HepG2 (cell line): ENCODE results near the gene RAPSN. TPM values are rescaled to one million over a fixed set of nuclear protein-coding genes. Genes with fewer than 3 reads are reported as not detected.

ENCODE experiments used
- ATAC-seq: fragments of 200-7000 bp; cut with Tn5 transposase; 3 replicates; pipeline ENCODE4 v1.9.1; 2020; ENCODE audit warnings: mild to moderate bottlenecking, moderate library complexity
- BruUV-seq: library from RNA; stranded (reverse); fragments of 400-500 nt; replicated peaks from 2 replicates; lab custom pipeline; 2021; lab: Mats Ljungman, UMichigan
- CTCF ChIA-PET: fragments of 300-600 bp; formaldehyde crosslinking; extraction: SDS; loops from one replicate; lab custom pipeline; 2021; ENCODE audit warnings: low total read pairs, inconsistent platforms, low intra/inter-chr PET ratio; lab: Yijun Ruan, JAX
- POLR2A ChIA-PET: fragments of 350-600 bp; sonication (Branson Sonifier 250); formaldehyde crosslinking; loops from one replicate; lab custom pipeline; 2020; ENCODE audit warnings: antibody characterized with exemption, inconsistent platforms; lab: Yijun Ruan, JAX
- DNase-seq: peaks from one replicate; pipeline ENCODE4 v3.0.0-alpha.2; 2015; ENCODE audit warnings: low spot score
- FAIRE-seq: peaks from 3 replicates; lab custom pipeline; 2011; peaks lifted over from hg19 to GRCh38; lab: Jason Lieb, UNC
- H2AFZ ChIP-seq: one replicate; pipeline ENCODE4 v1.6.1; 2011; ENCODE audit warnings: low read length, inconsistent platforms
- H3K27ac ChIP-seq: fragments of 300-600 bp; 3 replicates; pipeline ENCODE4 v1.8.0; 2011; ENCODE audit warnings: mixed run types, mild to moderate bottlenecking, mixed read lengths, low read length, inconsistent platforms; ENCODE audit not compliant: insufficient read depth; ENCODE audit errors: extremely low read length
- H3K27me3 ChIP-seq, 2 experiments: fragments of 200-600 bp in 1 of 2; 2 replicates in 1 of 2; 3 replicates in 1 of 2; pipeline versions ENCODE4 v1.6.0 to v1.8.0; 2011; ENCODE audit warnings: low read length in 2 of 2, mild to moderate bottlenecking in 2 of 2, moderate library complexity in 2 of 2, inconsistent platforms in 1 of 2; ENCODE audit not compliant: insufficient read depth in 2 of 2, control insufficient read depth in 1 of 2
- H3K36me3 ChIP-seq, 2 experiments: fragments of 200-600 bp in 1 of 2; replicated peaks in 1 of 2; 2 replicates in 1 of 2; 3 replicates in 1 of 2; pipeline versions ENCODE4 v1.5.1 to v1.8.0; 2011; ENCODE audit warnings: low read length in 2 of 2, inconsistent platforms in 1 of 2; ENCODE audit not compliant: insufficient read depth in 2 of 2, control insufficient read depth in 1 of 2
- H3K4me1 ChIP-seq: 2 replicates; pipeline ENCODE4 v1.5.1; 2012; ENCODE audit warnings: low read length, inconsistent platforms; ENCODE audit not compliant: insufficient read depth
- H3K4me2 ChIP-seq: 2 replicates; pipeline ENCODE4 v1.6.0; 2011; ENCODE audit warnings: low read depth, low read length, inconsistent platforms
- H3K4me3 ChIP-seq, 3 experiments: fragments of 200-600 bp in 1 of 3; sonication (generic), shearing (Covaris generic) in 1 of 3; replicated peaks in 1 of 3; 2 replicates each; pipeline ENCODE4 v1.5.1; 2011 to 2016; ENCODE audit warnings: low read length in 3 of 3, inconsistent platforms in 2 of 3, low read depth in 2 of 3, mild to moderate bottlenecking in 2 of 3, control low read depth in 1 of 3, mixed read lengths in 1 of 3; ENCODE audit not compliant: insufficient read depth in 1 of 3
- H3K79me2 ChIP-seq: one replicate; pipeline ENCODE4 v1.6.1; 2011; ENCODE audit warnings: low read length, inconsistent platforms; ENCODE audit not compliant: insufficient read depth
- H3K9ac ChIP-seq: 2 replicates; pipeline ENCODE4 v1.6.0; 2011; ENCODE audit warnings: mild to moderate bottlenecking, low read depth, low read length, inconsistent platforms; ENCODE audit not compliant: insufficient read depth
- H3K9me3 ChIP-seq: 2 replicates; pipeline ENCODE4 v1.5.1; 2012; ENCODE audit warnings: mild to moderate bottlenecking, low read length
- H4K20me1 ChIP-seq: 2 replicates; pipeline ENCODE4 v1.6.0; 2011; ENCODE audit warnings: inconsistent platforms, mild to moderate bottlenecking, low read length, moderate library complexity; ENCODE audit not compliant: insufficient read depth
- KDM5A ChIP-seq: fragments of 200-600 bp; sonication (generic); IDR thresholded peaks from 2 replicates; pipeline ENCODE4 v1.7.0; 2018; ENCODE audit warnings: antibody characterized with exemption, mild to moderate bottlenecking, low read length, borderline replicate concordance
- KDM6A ChIP-seq: IDR thresholded peaks from 2 replicates; pipeline ENCODE4 v1.6.1; 2016; ENCODE audit warnings: low read depth
- MAFK ChIP-seq, 2 experiments: IDR thresholded peaks in 1 of 2; conservative IDR thresholded peaks in 1 of 2; 2 replicates each; pipeline ENCODE4 v1.6.1; 2011; ENCODE audit warnings: improper control_type of control experiment in 2 of 2, low read length in 2 of 2
- NR2C2 ChIP-seq: sonication (generic); formaldehyde crosslinking; IDR thresholded peaks from 2 replicates; pipeline ENCODE4 v1.4.0; 2020; ENCODE audit warnings: missing genetic modification reagents, mild to moderate bottlenecking, moderate library complexity, borderline replicate concordance
- PITX1 ChIP-seq: sonication (generic); formaldehyde crosslinking; IDR thresholded peaks from 2 replicates; pipeline ENCODE4 v1.5.1; 2020; ENCODE audit warnings: mild to moderate bottlenecking, missing genetic modification reagents
- ZNF317 ChIP-seq: sonication (generic); formaldehyde crosslinking; IDR thresholded peaks from 2 replicates; pipeline ENCODE4 v1.5.0; 2020; ENCODE audit warnings: mild to moderate bottlenecking, missing genetic modification reagents
- ZNF34 ChIP-seq: sonication (generic); formaldehyde crosslinking; IDR thresholded peaks from 2 replicates; pipeline ENCODE4 v1.4.0; 2020; ENCODE audit warnings: mild to moderate bottlenecking, missing genetic modification reagents, borderline replicate concordance
- ZNF350 ChIP-seq: sonication (generic); formaldehyde crosslinking; IDR thresholded peaks from 2 replicates; pipeline ENCODE4 v1.4.0; 2020; ENCODE audit warnings: mild to moderate bottlenecking, low read depth, missing genetic modification reagents, borderline replicate concordance
- ZNF83 ChIP-seq: sonication (generic); formaldehyde crosslinking; IDR thresholded peaks from 2 replicates; pipeline ENCODE4 v1.4.0; 2020; ENCODE audit warnings: missing genetic modification reagents, mild to moderate bottlenecking, borderline replicate concordance
- WGBS: methylation state at CpG from one replicate; pipeline ENCODE4 v1.1.6; 2017; ENCODE audit warnings: low lambda C conversion rate; 5-methylcytosine and 5-hydroxymethylcytosine counted together
- in situ Hi-C: cut with HindIII; loops from 2 replicates; pipeline ENCODE4 v1.10.0; 2017; ENCODE audit warnings: low pct_unique_long_range_greater_than_20kb; ENCODE audit not compliant: extremely low pct_ligation_motif_present
- intact Hi-C: fragments of 100-400 bp; cut with micrococcal nuclease; formaldehyde crosslinking; loops from one replicate; pipeline ENCODE4 v1.10.0; 2022; ENCODE audit not compliant: unreplicated experiment
- polyA plus RNA-seq, 8 experiments: library from polyadenylated mRNA; depleted of rRNA in 3 of 8; stranded (reverse) in 7 of 8; unstranded in 1 of 8; fragments of >200 nt; fragmentation: Illumina TruSeq in 4 of 8; extraction: Trizol in 4 of 8; gene quantifications; 2 replicates each; pipeline versions ENCODE4 v1.2.1 to v1.2.3, GENCODE V29; 2011 to 2016; ENCODE audit warnings: low read depth in 4 of 8, missing spikeins in 1 of 8, mixed read lengths in 1 of 8; ENCODE audit not compliant: insufficient read depth in 1 of 8
- total RNA-seq, 5 experiments: library from RNA; depleted of rRNA; stranded (reverse); fragments of >200 nt; fragmentation: Illumina TruSeq; extraction: Trizol; gene quantifications; 2 replicates each; pipeline ENCODE4 v1.2.3, GENCODE V29; 2016; ENCODE audit warnings: low read depth in 1 of 5
- TF ChIP-seq, protein P1 (sequence below): sonication (generic); formaldehyde crosslinking; IDR thresholded peaks from 2 replicates; pipeline ENCODE4 v1.4.0; 2020; ENCODE audit warnings: mild to moderate bottlenecking, missing genetic modification reagents, borderline replicate concordance
- TF ChIP-seq, protein P2 (sequence below): sonication (generic); formaldehyde crosslinking; IDR thresholded peaks from 2 replicates; pipeline ENCODE4 v1.4.0; 2020; ENCODE audit warnings: mild to moderate bottlenecking, low read depth, missing genetic modification reagents
- TF ChIP-seq, protein P3 (sequence below): sonication (generic); formaldehyde crosslinking; conservative IDR thresholded peaks from 2 replicates; pipeline ENCODE4 v1.4.0; 2020; ENCODE audit warnings: missing genetic modification reagents

RAPSN gene
- total and polyA plus RNA-seq, 2 of the 13 experiments (the other 11 are each of a cell fraction or from before 2014, with no cell fraction given): 0.15 to 1.2 TPM

- H3K9me3 ChIP-seq: no peaks in the 10 kb centered on the region
- no peaks in the 10 kb centered on the region for H3K27me3 ChIP-seq
- no TSS peak for BruUV-seq
- TF ChIP-seq MAFK (conservative IDR thresholded peaks at IDR 0.05 in 1 of 2, IDR thresholded peaks at IDR 0.05 in 1 of 2; ENCODE audit: low read length in 2 of 2): peak in 1 of 2 experiments; percentile 17; a peak in 1 of 4 replicates
- TF ChIP-seq KDM6A (CRISPR knock-in tag): no peak
- TF ChIP-seq KDM5A: no peak
- no peak for TF ChIP-seq PITX1 (CRISPR knock-in tag)
- CTCF ChIA-PET: no interaction called here
- H4K20me1 ChIP-seq: peaks cover 23% of the 10 kb centered on the region
- peaks cover 26% of the 10 kb centered on the region for H3K79me2 ChIP-seq
- no peak overlapping the region for H3K27ac ChIP-seq
- ATAC-seq (no peak), FAIRE-seq (peak; percentile 59), DNase-seq (no peak)
- intact Hi-C loops: loop anchor here (5.0 kb wide), 1 partner anchor 63 kb away; the partner anchor contains the start of gene CELF1
- no peak overlapping the region for H3K4me3 ChIP-seq
- H3K4me1 ChIP-seq: peaks cover 29% of the 10 kb centered on the region
- peaks cover 8 to 36% of the 10 kb centered on the region in 2 experiments for H3K36me3 ChIP-seq
- no peak overlapping the region for H2AFZ ChIP-seq
- in situ Hi-C loops: no loop called here
- no peak overlapping the region for H3K4me2 ChIP-seq
- 83% methylated on average over 2 of the region's 2 CpGs for WGBS
- POLR2A ChIA-PET: interaction anchor here (0.6 kb wide), 1 partner anchor 39 kb away, joined by 3 read pairs; no protein-coding TSS in a partner anchor
- H3K9ac ChIP-seq: no peak overlapping the region
Measured at GRCh38 chr11:47489395-47489755, 40.4 kb upstream of the RAPSN start.

DNA sequence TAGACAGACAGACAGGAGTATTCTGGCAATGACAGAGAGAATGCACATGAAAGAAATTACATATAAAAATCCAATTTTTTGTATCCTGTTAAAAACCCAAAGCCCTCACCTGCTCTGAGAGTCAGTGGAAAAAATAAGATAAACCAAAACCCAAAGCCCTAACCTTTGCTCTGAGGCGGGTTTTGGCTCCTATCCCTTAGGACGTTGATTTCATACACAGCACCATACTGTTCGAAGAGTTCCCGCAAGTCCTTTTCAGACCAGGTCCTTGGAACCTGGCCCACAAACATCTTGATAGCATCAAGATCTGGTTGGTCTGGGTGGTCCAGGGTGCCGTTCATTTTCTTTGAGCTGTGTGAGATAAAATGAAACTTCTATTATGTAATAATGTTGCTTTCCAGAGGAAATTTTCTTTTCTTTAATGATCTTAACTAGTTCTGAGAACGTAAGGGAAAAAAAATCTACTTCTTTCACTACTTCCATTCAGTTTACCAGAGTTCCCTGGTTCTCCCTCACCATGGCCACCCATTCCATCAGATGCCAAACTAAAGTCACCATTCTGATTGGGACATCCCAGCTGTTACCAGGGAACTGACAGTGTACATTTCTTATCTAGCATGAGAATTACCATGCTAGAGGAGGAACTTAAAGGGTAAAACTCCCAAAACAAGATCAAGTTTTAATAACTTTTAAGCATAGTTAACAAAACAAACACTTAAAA, 39.9 kb upstream of the RAPSN start:
- H3K36me3 ChIP-seq: peaks cover 8 to 41% of the 10 kb centered on the region in 2 experiments
- CTCF ChIA-PET: no interaction called here
- H3K9ac ChIP-seq: no peak overlapping the region
- no peak overlapping the region for H2AFZ ChIP-seq
- H3K9me3 ChIP-seq: no peaks in the 10 kb centered on the region
- H4K20me1 ChIP-seq: peaks cover 23% of the 10 kb centered on the region
- no peak overlapping the region for H3K4me3 ChIP-seq
- H3K79me2 ChIP-seq: peaks cover 21% of the 10 kb centered on the region
- ATAC-seq (peak; percentile 41; the same call in 2 of the 3 replicates), FAIRE-seq (no peak), DNase-seq (no peak)
- no peak for TF ChIP-seq NR2C2 (CRISPR knock-in tag)
- TF ChIP-seq ZNF317 (CRISPR knock-in tag): no peak
- TF ChIP-seq, protein P1, sequence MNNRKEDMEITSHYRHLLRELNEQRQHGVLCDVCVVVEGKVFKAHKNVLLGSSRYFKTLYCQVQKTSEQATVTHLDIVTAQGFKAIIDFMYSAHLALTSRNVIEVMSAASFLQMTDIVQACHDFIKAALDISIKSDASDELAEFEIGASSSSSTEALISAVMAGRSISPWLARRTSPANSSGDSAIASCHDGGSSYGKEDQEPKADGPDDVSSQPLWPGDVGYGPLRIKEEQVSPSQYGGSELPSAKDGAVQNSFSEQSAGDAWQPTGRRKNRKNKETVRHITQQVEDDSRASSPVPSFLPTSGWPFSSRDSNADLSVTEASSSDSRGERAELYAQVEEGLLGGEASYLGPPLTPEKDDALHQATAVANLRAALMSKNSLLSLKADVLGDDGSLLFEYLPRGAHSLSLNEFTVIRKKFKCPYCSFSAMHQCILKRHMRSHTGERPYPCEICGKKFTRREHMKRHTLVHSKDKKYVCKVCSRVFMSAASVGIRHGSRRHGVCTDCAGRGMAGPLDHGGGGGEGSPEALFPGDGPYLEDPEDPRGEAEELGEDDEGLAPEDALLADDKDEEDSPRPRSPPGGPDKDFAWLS (CRISPR knock-in tag): no peak
- TF ChIP-seq ZNF350 (CRISPR knock-in tag): no peak
- TF ChIP-seq, protein P2, sequence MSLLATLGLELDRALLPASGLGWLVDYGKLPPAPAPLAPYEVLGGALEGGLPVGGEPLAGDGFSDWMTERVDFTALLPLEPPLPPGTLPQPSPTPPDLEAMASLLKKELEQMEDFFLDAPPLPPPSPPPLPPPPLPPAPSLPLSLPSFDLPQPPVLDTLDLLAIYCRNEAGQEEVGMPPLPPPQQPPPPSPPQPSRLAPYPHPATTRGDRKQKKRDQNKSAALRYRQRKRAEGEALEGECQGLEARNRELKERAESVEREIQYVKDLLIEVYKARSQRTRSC (CRISPR knock-in tag): no peak
- no peak for TF ChIP-seq ZNF34 (CRISPR knock-in tag)
- no peak for TF ChIP-seq ZNF83 (CRISPR knock-in tag)
- TF ChIP-seq, protein P3, sequence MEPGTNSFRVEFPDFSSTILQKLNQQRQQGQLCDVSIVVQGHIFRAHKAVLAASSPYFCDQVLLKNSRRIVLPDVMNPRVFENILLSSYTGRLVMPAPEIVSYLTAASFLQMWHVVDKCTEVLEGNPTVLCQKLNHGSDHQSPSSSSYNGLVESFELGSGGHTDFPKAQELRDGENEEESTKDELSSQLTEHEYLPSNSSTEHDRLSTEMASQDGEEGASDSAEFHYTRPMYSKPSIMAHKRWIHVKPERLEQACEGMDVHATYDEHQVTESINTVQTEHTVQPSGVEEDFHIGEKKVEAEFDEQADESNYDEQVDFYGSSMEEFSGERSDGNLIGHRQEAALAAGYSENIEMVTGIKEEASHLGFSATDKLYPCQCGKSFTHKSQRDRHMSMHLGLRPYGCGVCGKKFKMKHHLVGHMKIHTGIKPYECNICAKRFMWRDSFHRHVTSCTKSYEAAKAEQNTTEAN: no peak
- intact Hi-C loops (loop anchor here (5.0 kb wide), 1 partner anchor 63 kb away; the partner anchor contains the start of gene CELF1), in situ Hi-C loops (no loop called here)
- no peak overlapping the region for H3K4me2 ChIP-seq
- peaks cover 29% of the 10 kb centered on the region for H3K4me1 ChIP-seq
- H3K27ac ChIP-seq: peak overlapping the region; percentile 12
- POLR2A ChIA-PET: interaction anchor here (0.6 to 1.0 kb wide), 2 partner anchors 35 to 40 kb away, joined by 3 to 4 read pairs; no protein-coding TSS in a partner anchor
- H3K27me3 ChIP-seq: no peaks in the 10 kb centered on the region
- 85% methylated on average over 6 of the region's 6 CpGs for WGBS
- BruUV-seq: no TSS peak
